ENCODE data around the gene APOA4.

Gene APOA4

DNA sequence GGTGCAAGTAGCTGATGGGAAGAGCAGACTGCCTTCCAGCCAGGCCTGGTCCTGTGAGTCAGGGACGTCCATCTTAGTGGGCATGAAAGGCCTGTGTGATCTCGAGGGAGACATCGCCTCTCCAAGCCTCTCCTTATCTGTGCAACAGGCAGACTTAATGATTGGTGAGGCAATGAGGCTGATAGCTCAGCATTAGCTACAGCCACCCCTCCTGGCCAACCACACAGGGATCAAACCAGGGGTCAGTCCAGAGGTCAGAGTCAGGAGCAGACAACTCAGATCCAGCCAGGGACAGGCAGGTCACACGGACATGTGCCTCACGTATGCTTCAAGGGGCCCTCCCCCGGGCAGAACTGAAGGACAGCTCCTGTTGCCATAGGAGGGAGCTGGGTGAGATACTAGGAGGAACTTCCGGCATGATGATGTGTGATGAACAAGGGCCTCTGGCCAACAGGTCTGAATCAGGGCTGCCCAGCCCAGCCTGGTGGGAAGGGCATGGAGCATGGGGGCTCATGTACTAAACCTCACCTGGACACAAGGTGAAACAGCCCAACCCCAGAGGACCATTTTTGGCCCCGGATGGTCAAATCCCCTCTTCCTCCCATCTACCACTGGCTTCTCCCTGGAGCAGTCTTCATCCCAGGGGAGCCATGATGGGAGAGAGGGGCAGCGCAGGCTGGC lies 3.8 kb upstream of the APOA4 start:
- ATAC-seq (ENCODE audit: insufficient read depth, low read depth) (no peak), DNase-seq (no peak)
- Histone ChIP-seq H3K27me3 (ENCODE audit: insufficient read depth, low read length, poor library complexity) (no peaks in the 10 kb centered on the region), H4K20me1 (ENCODE audit: insufficient read depth, low read length) (no peaks in the 10 kb centered on the region), H3K79me2 (ENCODE audit: insufficient read depth, low read length) (no peaks in the 10 kb centered on the region), H3K9me3 (ENCODE audit: insufficient read depth, low read length, severe bottlenecking) (no peaks in the 10 kb centered on the region), H3K4me2 (ENCODE audit: insufficient read depth, low read length) (no peak overlapping the region), H3K27ac (ENCODE audit: low read length) (no peak overlapping the region), H3K9ac (ENCODE audit: low read depth, low read length) (no peak overlapping the region), H3K36me3 (ENCODE audit: insufficient read depth, low read length) (no peaks in the 10 kb centered on the region), H2AFZ (ENCODE audit: low read depth, low read length) (no peak overlapping the region), H3K4me1 (ENCODE audit: insufficient read depth, low read length) (no peaks in the 10 kb centered on the region), H3K4me3 (ENCODE audit: low read depth in 1 of 2, low read length in 2 of 2) (no peak overlapping the region)
- TF ChIP-seq, protein P1, sequence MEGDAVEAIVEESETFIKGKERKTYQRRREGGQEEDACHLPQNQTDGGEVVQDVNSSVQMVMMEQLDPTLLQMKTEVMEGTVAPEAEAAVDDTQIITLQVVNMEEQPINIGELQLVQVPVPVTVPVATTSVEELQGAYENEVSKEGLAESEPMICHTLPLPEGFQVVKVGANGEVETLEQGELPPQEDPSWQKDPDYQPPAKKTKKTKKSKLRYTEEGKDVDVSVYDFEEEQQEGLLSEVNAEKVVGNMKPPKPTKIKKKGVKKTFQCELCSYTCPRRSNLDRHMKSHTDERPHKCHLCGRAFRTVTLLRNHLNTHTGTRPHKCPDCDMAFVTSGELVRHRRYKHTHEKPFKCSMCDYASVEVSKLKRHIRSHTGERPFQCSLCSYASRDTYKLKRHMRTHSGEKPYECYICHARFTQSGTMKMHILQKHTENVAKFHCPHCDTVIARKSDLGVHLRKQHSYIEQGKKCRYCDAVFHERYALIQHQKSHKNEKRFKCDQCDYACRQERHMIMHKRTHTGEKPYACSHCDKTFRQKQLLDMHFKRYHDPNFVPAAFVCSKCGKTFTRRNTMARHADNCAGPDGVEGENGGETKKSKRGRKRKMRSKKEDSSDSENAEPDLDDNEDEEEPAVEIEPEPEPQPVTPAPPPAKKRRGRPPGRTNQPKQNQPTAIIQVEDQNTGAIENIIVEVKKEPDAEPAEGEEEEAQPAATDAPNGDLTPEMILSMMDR (IDR thresholded peaks at IDR 0.05; ENCODE audit: borderline replicate concordance, extremely low read depth, low read length, poor library complexity, severe bottlenecking) = no peak

DNA sequence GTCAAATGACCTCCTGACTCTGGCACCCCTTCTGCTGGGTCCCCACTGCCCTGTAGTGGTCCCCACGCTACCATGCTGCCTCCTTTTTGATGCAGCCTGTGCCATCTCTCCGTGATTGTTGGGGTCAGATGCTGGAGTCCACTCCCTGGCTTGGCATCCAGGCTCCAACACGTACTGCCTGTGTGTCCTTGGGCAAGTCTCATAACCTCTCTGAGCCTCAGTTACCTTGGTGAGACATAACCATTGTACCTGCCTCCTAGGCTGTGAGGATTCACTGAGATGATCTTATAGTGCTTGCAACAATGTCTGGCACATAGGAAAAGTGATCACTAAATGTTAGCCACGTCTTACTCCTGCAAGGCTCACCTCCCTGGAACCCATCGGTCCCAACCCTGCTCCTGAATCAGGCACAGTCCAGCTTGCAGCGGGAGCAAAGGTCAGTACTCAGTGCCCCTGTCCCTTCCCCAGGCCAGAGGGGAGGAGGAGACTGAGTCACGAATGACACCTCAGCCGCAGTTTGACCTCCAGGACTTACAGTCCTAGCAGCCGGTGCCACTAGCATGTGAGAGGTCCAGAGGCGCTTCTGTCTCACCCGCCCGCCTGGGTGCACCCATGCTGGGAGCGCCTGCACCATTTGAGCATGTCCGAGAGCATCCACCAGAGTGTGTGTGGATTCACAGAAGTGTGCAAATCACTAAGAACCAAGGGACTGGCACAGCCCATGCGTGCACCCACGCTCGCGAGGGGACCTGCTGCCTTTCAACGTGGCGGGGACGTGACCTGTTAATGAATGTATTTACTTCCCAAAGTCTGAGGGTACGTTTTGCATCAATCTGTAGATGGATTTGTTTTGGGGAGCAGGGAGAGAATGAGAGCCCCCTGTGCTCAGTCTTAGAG lies 3.0 kb upstream of the APOA4 start:
- ATAC-seq (ENCODE audit: insufficient read depth, low read depth) (no peak), DNase-seq (no peak)
- Histone ChIP-seq H3K4me3 (ENCODE audit: low read depth in 1 of 2, low read length in 2 of 2) (no peak overlapping the region), H3K79me2 (ENCODE audit: insufficient read depth, low read length) (no peaks in the 10 kb centered on the region), H2AFZ (ENCODE audit: low read depth, low read length) (no peak overlapping the region), H3K27me3 (ENCODE audit: insufficient read depth, low read length, poor library complexity) (no peaks in the 10 kb centered on the region), H3K9ac (ENCODE audit: low read depth, low read length) (no peak overlapping the region), H3K27ac (ENCODE audit: low read length) (no peak overlapping the region), H3K9me3 (ENCODE audit: insufficient read depth, low read length, severe bottlenecking) (no peaks in the 10 kb centered on the region), H3K4me1 (ENCODE audit: insufficient read depth, low read length) (no peaks in the 10 kb centered on the region), H3K36me3 (ENCODE audit: insufficient read depth, low read length) (no peaks in the 10 kb centered on the region), H4K20me1 (ENCODE audit: insufficient read depth, low read length) (no peaks in the 10 kb centered on the region), H3K4me2 (ENCODE audit: insufficient read depth, low read length) (no peak overlapping the region)
- TF ChIP-seq, protein P1 (IDR thresholded peaks at IDR 0.05; ENCODE audit: borderline replicate concordance, extremely low read depth, low read length, poor library complexity, severe bottlenecking) = no peak
- no peak for TF ChIP-seq EZH2 (IDR thresholded peaks at IDR 0.05; ENCODE audit: borderline replicate concordance, low read depth, low read length, severe bottlenecking)

DNA sequence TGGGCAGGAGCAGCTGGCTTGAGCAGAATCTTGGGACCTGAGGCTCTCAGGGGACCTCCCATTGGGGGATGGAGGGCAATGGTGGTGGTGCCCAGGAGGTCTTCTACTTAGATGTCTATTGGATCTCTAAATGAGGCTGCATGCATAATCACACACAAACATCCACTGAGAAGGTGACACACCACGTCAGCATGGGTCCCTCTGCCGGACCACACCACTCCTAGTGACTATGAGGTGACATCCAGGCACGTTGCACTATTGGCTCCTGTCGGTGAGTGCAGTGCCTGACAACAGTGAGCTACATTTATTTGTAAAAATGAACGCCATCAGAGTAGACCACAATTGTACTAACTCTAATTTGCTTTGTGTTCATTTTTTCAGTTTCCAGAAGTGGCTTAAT lies 2.3 kb upstream of the APOA4 start:
- Histone ChIP-seq H3K27ac (ENCODE audit: low read length) (no peak overlapping the region), H3K9me3 (ENCODE audit: insufficient read depth, low read length, severe bottlenecking) (no peaks in the 10 kb centered on the region), H3K4me2 (ENCODE audit: insufficient read depth, low read length) (no peak overlapping the region), H3K27me3 (ENCODE audit: insufficient read depth, low read length, poor library complexity) (no peaks in the 10 kb centered on the region), H3K36me3 (ENCODE audit: insufficient read depth, low read length) (no peaks in the 10 kb centered on the region), H3K4me1 (ENCODE audit: insufficient read depth, low read length) (no peaks in the 10 kb centered on the region), H4K20me1 (ENCODE audit: insufficient read depth, low read length) (no peaks in the 10 kb centered on the region), H3K79me2 (ENCODE audit: insufficient read depth, low read length) (no peaks in the 10 kb centered on the region), H2AFZ (ENCODE audit: low read depth, low read length) (no peak overlapping the region), H3K4me3 (ENCODE audit: low read depth in 1 of 2, low read length in 2 of 2) (no peak overlapping the region), H3K9ac (ENCODE audit: low read depth, low read length) (no peak overlapping the region)
- TF ChIP-seq, protein P1 (IDR thresholded peaks at IDR 0.05; ENCODE audit: borderline replicate concordance, extremely low read depth, low read length, poor library complexity, severe bottlenecking) = no peak
- TF ChIP-seq EZH2 (IDR thresholded peaks at IDR 0.05; ENCODE audit: borderline replicate concordance, low read depth, low read length, severe bottlenecking) = no peak
- ATAC-seq (ENCODE audit: insufficient read depth, low read depth) (no peak), DNase-seq (no peak)

All from DND-41 (cell line).